Body of pancreas (tissue), 4 donors: ENCODE results near the gene MMP19.

ENCODE experiments used
- CTCF ChIP-seq, 7 experiments: fragments of 450-650 bp in 4 of 7; fragments of 200-600 bp in 3 of 7; sonication (generic) in 3 of 7; IDR thresholded peaks; one replicate each; pipeline ENCODE4 v1.5.1; 2016 to 2019; ENCODE audit warnings: antibody characterized with exemption in 7 of 7
- POLR2A ChIP-seq, 3 donors: fragments of 450-650 bp; IDR thresholded peaks; one replicate each; pipeline ENCODE4 v1.6.1; 2016; ENCODE audit warnings: antibody characterized with exemption in 3 of 3, mild to moderate bottlenecking in 2 of 3

GRCh38 chr12:55877824-55878223 is 35.1 kb upstream of the MMP19 start:
- no peak for TF ChIP-seq CTCF (IDR thresholded peaks at IDR 0.05)
- no peak for TF ChIP-seq POLR2A (IDR thresholded peaks at IDR 0.05)
